Keratinocyte (primary cell): Measurements from ENCODE around the gene DIAPH2. TPM values are rescaled to one million over a fixed set of nuclear protein-coding genes. Genes with fewer than 3 reads are reported as not detected.

Experiments used
- DNase-seq: peaks from one replicate; pipeline ENCODE4 v3.0.0-alpha.2; 2011; ENCODE audit warnings: low read depth, missing footprints, low spot score
- FAIRE-seq: peaks from 2 replicates; lab custom pipeline; 2011; peaks lifted over from hg19 to GRCh38; lab: Jason Lieb, UNC
- H2AFZ ChIP-seq: 2 replicates; pipeline ENCODE4 v1.6.0; 2012; ENCODE audit warnings: low read length, control low read depth, inconsistent platforms; ENCODE audit not compliant: control insufficient read depth
- H3K27ac ChIP-seq: 2 replicates; pipeline ENCODE4 v1.5.1; 2011; ENCODE audit warnings: low read length; ENCODE audit not compliant: control insufficient read depth, insufficient read depth
- H3K27me3 ChIP-seq: 3 replicates; pipeline ENCODE4 v1.6.0; 2011; ENCODE audit warnings: low read length; ENCODE audit not compliant: control insufficient read depth, insufficient read depth; ENCODE audit errors: extremely low read depth
- H3K36me3 ChIP-seq, 2 experiments: 2 replicates in 1 of 2; 3 replicates in 1 of 2; pipeline ENCODE4 v1.5.1; 2011; ENCODE audit warnings: low read length in 2 of 2, mild to moderate bottlenecking in 1 of 2; ENCODE audit not compliant: control insufficient read depth in 2 of 2, insufficient read depth in 2 of 2; ENCODE audit errors: extremely low read depth in 1 of 2
- H3K4me1 ChIP-seq: 3 replicates; pipeline ENCODE4 v1.5.1; 2011; ENCODE audit warnings: low read length; ENCODE audit not compliant: control insufficient read depth, insufficient read depth; ENCODE audit errors: extremely low read depth
- H3K4me2 ChIP-seq: 3 replicates; pipeline ENCODE4 v1.6.0; 2011; ENCODE audit warnings: low read depth, low read length; ENCODE audit not compliant: control insufficient read depth, insufficient read depth; ENCODE audit errors: extremely low read depth
- H3K4me3 ChIP-seq, 3 experiments: fragments of 200-600 bp in 1 of 3; sonication (generic) in 1 of 3; 2 replicates in 2 of 3; 3 replicates in 1 of 3; pipeline ENCODE4 v1.5.1; 2011 to 2016; ENCODE audit warnings: low read length in 3 of 3, mild to moderate bottlenecking in 3 of 3, control low read depth in 2 of 3, inconsistent platforms in 1 of 3, low read depth in 1 of 3, mixed read lengths in 1 of 3, mixed run types in 1 of 3, moderate library complexity in 1 of 3; ENCODE audit not compliant: control insufficient read depth in 2 of 3, insufficient read depth in 2 of 3; ENCODE audit errors: extremely low read depth in 1 of 3
- H3K79me2 ChIP-seq: 2 replicates; pipeline ENCODE4 v1.6.0; 2012; ENCODE audit warnings: low read length; ENCODE audit not compliant: control insufficient read depth, insufficient read depth
- H3K9ac ChIP-seq: 3 replicates; pipeline ENCODE4 v1.6.0; 2011; ENCODE audit warnings: low read length; ENCODE audit not compliant: control insufficient read depth, insufficient read depth; ENCODE audit errors: extremely low read depth
- H3K9me1 ChIP-seq: 3 replicates; pipeline ENCODE4 v1.6.0; 2011; ENCODE audit warnings: low read length; ENCODE audit not compliant: control insufficient read depth, insufficient read depth; ENCODE audit errors: extremely low read depth
- H3K9me3 ChIP-seq: 2 replicates; pipeline ENCODE4 v1.5.1; 2012; ENCODE audit warnings: low read depth, low read length; ENCODE audit not compliant: control insufficient read depth
- H4K20me1 ChIP-seq: 3 replicates; pipeline ENCODE4 v1.6.0; 2011; ENCODE audit warnings: low read length; ENCODE audit not compliant: control insufficient read depth, insufficient read depth; ENCODE audit errors: extremely low read depth
- EZH2 ChIP-seq: IDR thresholded peaks from one replicate; pipeline ENCODE4 v1.6.1; 2012; ENCODE audit warnings: inconsistent platforms, mild to moderate bottlenecking, low read length, moderate library complexity
- dilution Hi-C: fragments of 300-500 bp; cut with MboI; formaldehyde crosslinking; loops from one replicate; pipeline ENCODE4 v1.7.0; 2020; ENCODE audit warnings: low sequenced_read_pairs; ENCODE audit not compliant: extremely low pct_ligation_motif_present
- polyA plus RNA-seq, 5 experiments: library from polyadenylated mRNA; depleted of rRNA in 3 of 5; stranded (reverse) in 3 of 5; stranded (forward) in 1 of 5; unstranded in 1 of 5; fragments of >200 nt; gene quantifications; 1 replicate in 1 of 5; 2 replicates in 3 of 5; 3 replicates in 1 of 5; pipeline versions ENCODE4 v1.2.1 to v1.2.3, GENCODE V29; 2011 to 2012; ENCODE audit warnings: missing spikeins in 2 of 5, low read depth in 1 of 5, low replicate concordance in 1 of 5
- TF ChIP-seq, protein P1 (sequence below), 3 experiments: IDR thresholded peaks in 1 of 3; conservative IDR thresholded peaks in 1 of 3; optimal IDR thresholded peaks in 1 of 3; 2 replicates in 2 of 3; 3 replicates in 1 of 3; pipeline versions ENCODE3 to v1.5.1; 2011; ENCODE audit warnings: low read length in 3 of 3, mild to moderate bottlenecking in 3 of 3, moderate library complexity in 2 of 3, control low read depth in 1 of 3, inconsistent platforms in 1 of 3; ENCODE audit not compliant: insufficient read depth in 2 of 3; ENCODE audit errors: extremely low read depth in 1 of 3

The DIAPH2 gene
- polyA plus RNA-seq, 1 donor (not counting 4 experiments of a cell fraction or from before 2014, with no cell fraction given) = 7.4 TPM

GRCh38 chrX:97145934-97146333 lies 461.3 kb downstream of the DIAPH2 start:
- FAIRE-seq = no peak

DNA sequence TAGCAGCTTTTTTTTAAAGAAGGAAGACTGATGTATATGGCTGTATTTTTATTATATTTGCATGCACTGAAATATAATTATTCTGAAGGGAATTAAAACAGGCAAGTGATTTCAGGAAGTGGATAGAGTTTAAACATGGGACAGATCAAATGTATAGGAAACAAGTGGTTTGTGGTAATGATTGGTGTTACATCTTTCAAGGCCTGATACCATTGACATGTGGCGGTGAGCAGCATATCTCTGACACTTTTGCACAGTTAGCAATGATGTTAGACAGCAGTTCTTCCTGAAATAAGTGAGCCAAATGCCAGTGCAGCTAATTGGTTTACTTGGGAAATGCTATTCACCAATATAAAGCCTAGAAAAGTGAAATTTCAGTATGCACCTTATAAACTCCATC lies 471.2 kb downstream of the DIAPH2 start:
- Histone ChIP-seq H3K9ac (no peak overlapping the region), H3K9me3 (no peaks in the 10 kb centered on the region), H3K36me3 (no peaks in the 10 kb centered on the region), H3K27me3 (no peaks in the 10 kb centered on the region), H2AFZ (no peak overlapping the region), H3K4me2 (no peak overlapping the region), H3K79me2 (no peaks in the 10 kb centered on the region), H3K27ac (no peak overlapping the region), H3K4me3 (no peak overlapping the region), H3K9me1 (no peaks in the 10 kb centered on the region), H3K4me1 (no peaks in the 10 kb centered on the region), H4K20me1 (no peaks in the 10 kb centered on the region)
- DNase-seq (no peak), FAIRE-seq (no peak)
- TF ChIP-seq EZH2 = no peak
- TF ChIP-seq, protein P1, sequence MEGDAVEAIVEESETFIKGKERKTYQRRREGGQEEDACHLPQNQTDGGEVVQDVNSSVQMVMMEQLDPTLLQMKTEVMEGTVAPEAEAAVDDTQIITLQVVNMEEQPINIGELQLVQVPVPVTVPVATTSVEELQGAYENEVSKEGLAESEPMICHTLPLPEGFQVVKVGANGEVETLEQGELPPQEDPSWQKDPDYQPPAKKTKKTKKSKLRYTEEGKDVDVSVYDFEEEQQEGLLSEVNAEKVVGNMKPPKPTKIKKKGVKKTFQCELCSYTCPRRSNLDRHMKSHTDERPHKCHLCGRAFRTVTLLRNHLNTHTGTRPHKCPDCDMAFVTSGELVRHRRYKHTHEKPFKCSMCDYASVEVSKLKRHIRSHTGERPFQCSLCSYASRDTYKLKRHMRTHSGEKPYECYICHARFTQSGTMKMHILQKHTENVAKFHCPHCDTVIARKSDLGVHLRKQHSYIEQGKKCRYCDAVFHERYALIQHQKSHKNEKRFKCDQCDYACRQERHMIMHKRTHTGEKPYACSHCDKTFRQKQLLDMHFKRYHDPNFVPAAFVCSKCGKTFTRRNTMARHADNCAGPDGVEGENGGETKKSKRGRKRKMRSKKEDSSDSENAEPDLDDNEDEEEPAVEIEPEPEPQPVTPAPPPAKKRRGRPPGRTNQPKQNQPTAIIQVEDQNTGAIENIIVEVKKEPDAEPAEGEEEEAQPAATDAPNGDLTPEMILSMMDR (optimal IDR thresholded peaks at IDR 0.05 in 1 of 3, IDR thresholded peaks at IDR 0.05 in 1 of 3, conservative IDR thresholded peaks at IDR 0.05 in 1 of 3; ENCODE audit: extremely low read depth in 1 of 3, insufficient read depth in 2 of 3, low read length in 3 of 3) = no peak
- dilution Hi-C loops = no loop called here

More at GRCh38 chrX:97145934-97146333, 461.3 kb downstream of the DIAPH2 start:
- Histone ChIP-seq H3K4me2 (no peak overlapping the region), H3K9me3 (no peaks in the 10 kb centered on the region), H3K4me3 (no peak overlapping the region), H3K4me1 (no peaks in the 10 kb centered on the region), H3K27me3 (no peaks in the 10 kb centered on the region), H3K79me2 (no peaks in the 10 kb centered on the region), H3K36me3 (no peaks in the 10 kb centered on the region), H3K9ac (no peak overlapping the region), H2AFZ (no peak overlapping the region), H3K9me1 (no peaks in the 10 kb centered on the region), H3K27ac (no peak overlapping the region), H4K20me1 (no peaks in the 10 kb centered on the region)
- no peak for DNase-seq
- dilution Hi-C loops = no loop called here
- TF ChIP-seq, protein P1 (optimal IDR thresholded peaks at IDR 0.05 in 1 of 3, IDR thresholded peaks at IDR 0.05 in 1 of 3, conservative IDR thresholded peaks at IDR 0.05 in 1 of 3; ENCODE audit: extremely low read depth in 1 of 3, insufficient read depth in 2 of 3, low read length in 3 of 3) = no peak
- TF ChIP-seq EZH2 = no peak
